ENCODE results near the gene CCL14. TPM values are rescaled to one million over a fixed set of nuclear protein-coding genes. Genes with fewer than 3 reads are reported as not detected.
A peak's percentile ranks its signal among the peaks of the same experiment; 100 is the strongest.
"Not testable (repeated sequence)": the region's sequence is repeated elsewhere in the genome, so short reads cannot be mapped to it uniquely, and the experiment has no call there.

CCL14 gene
- polyA plus RNA-seq, 4 donors, result 5.4 to 61.9 (median 6.3) TPM

- FAIRE-seq (no peak), DNase-seq (no peak)
- 86 to 92% (median 91%) methylated on average over 7 of the region's 7 CpGs for WGBS, 3 donors
Measured at GRCh38 chr17:35948092-35948491, 38.4 kb downstream of the CCL14 start.

DNA sequence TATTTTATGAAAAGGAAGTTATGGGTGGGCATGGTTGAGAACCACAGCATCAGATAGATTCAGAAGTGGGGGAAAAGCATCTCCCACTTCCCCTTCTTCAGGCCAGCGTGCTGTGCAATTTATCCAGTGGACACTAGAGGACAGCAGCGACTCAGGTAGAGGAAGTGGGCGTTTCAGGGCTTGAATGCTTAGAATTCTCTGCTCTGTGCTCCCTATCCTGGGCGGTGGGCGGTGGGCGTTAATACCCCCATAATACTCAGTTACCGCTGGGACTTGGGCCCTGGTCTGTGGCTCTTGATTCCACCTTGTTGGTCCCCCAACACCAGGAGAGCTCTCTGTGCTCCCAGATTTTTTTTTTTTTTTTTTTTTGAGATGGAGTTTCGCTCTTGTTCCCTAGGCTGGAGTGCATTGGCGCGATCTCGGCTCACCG is 39.4 kb downstream of the CCL14 start:
- no peaks in the 10 kb centered on the region for H3K36me3 ChIP-seq (ENCODE audit: control insufficient read depth in 3 of 3, insufficient read depth in 2 of 3, low read depth in 1 of 3, low read length in 3 of 3)
- H3K9me3 ChIP-seq (ENCODE audit: control insufficient read depth in 2 of 2, insufficient read depth in 1 of 2, low read depth in 1 of 2, low read length in 1 of 2), result no peaks in the 10 kb centered on the region
- H3K4me3 ChIP-seq (ENCODE audit: low read depth in 1 of 3, low read length in 3 of 3), result peak overlapping the region in 2 of 3 donors; percentile 15 to 34
- DNase-seq (peak; percentile 69 to 72), FAIRE-seq (no peak)
- 5 to 27% (median 6%) methylated on average over 12 of the region's 12 CpGs for WGBS, 3 donors
- H3K4me1 ChIP-seq (ENCODE audit: control insufficient read depth in 3 of 3, insufficient read depth in 2 of 3, low read depth in 1 of 3, low read length in 2 of 3), result peaks cover 0 to 19% (median 5%) of the 10 kb centered on the region in 3 donors
- no peak overlapping the region for H3K27ac ChIP-seq (ENCODE audit: low read depth in 1 of 3, low read length in 2 of 3)
- no peaks in the 10 kb centered on the region for H3K27me3 ChIP-seq (ENCODE audit: control insufficient read depth in 3 of 3, insufficient read depth in 3 of 3, low read length in 3 of 3)

More at GRCh38 chr17:35948092-35948491, 38.4 kb downstream of the CCL14 start:
- Histone ChIP-seq H3K27ac (ENCODE audit: low read depth in 1 of 3, low read length in 2 of 3) (no peak overlapping the region), H3K4me3 (ENCODE audit: low read depth in 1 of 3, low read length in 3 of 3) (no peak overlapping the region), H3K36me3 (ENCODE audit: control insufficient read depth in 3 of 3, insufficient read depth in 2 of 3, low read depth in 1 of 3, low read length in 3 of 3) (no peaks in the 10 kb centered on the region), H3K27me3 (ENCODE audit: control insufficient read depth in 3 of 3, insufficient read depth in 3 of 3, low read length in 3 of 3) (no peaks in the 10 kb centered on the region), H3K9me3 (ENCODE audit: control insufficient read depth in 2 of 2, insufficient read depth in 1 of 2, low read depth in 1 of 2, low read length in 1 of 2) (no peaks in the 10 kb centered on the region), H3K4me1 (ENCODE audit: control insufficient read depth in 3 of 3, insufficient read depth in 2 of 3, low read depth in 1 of 3, low read length in 2 of 3) (peaks cover 0 to 13% (median 3%) of the 10 kb centered on the region in 3 donors)

- Histone ChIP-seq H3K4me1 (ENCODE audit: control insufficient read depth in 3 of 3, insufficient read depth in 2 of 3, low read depth in 1 of 3, low read length in 2 of 3) (peaks cover 0 to 26% (median 5%) of the 10 kb centered on the region in 3 donors), H3K27me3 (ENCODE audit: control insufficient read depth in 3 of 3, insufficient read depth in 3 of 3, low read length in 3 of 3) (no peaks in the 10 kb centered on the region), H3K4me3 (ENCODE audit: low read depth in 1 of 3, low read length in 3 of 3) (no peak overlapping the region), H3K27ac (ENCODE audit: low read depth in 1 of 3, low read length in 2 of 3) (no peak overlapping the region), H3K9me3 (ENCODE audit: control insufficient read depth in 2 of 2, insufficient read depth in 1 of 2, low read depth in 1 of 2, low read length in 1 of 2) (no peaks in the 10 kb centered on the region), H3K36me3 (ENCODE audit: control insufficient read depth in 3 of 3, insufficient read depth in 2 of 3, low read depth in 1 of 3, low read length in 3 of 3) (no peaks in the 10 kb centered on the region)
- DNase-seq (no peak), FAIRE-seq (no peak)
- 81 to 85% (median 82%) methylated on average over 4 of the region's 4 CpGs for WGBS, 3 donors
Measured at GRCh38 chr17:35944151-35944550, 42.4 kb downstream of the CCL14 start.

DNA sequence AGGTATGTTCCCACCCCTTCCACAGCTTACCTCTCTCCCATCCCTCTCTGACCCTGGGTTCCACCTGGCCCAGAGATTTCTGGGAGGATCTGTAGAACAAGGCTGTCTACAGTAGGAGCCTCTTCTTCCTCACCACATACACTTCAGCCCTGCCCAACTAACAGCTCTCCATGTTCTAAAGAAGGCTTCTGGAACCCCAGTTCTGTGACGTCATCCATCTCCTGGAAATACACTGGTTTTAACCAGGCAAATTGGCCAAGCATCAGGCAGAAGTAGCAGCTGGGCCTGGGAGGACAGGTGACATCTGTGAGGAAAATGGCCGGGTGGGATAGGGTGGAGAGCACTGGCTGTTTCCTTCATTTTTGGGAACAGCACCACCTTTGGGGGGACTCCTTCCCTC is 43.0 kb downstream of the CCL14 start, which contains the start of gene LYZL6:
Gene LYZL6 (minus strand): TSS at position 177 of the 400 bp plus-strand sequence. CDS start 4,357 bp downstream, outside the sequence.
- Histone ChIP-seq H3K27ac (ENCODE audit: low read depth in 1 of 3, low read length in 2 of 3) (peak within 1 kb of the TSS in 1 of 3 donors; percentile 62), H3K4me1 (ENCODE audit: control insufficient read depth in 3 of 3, insufficient read depth in 2 of 3, low read depth in 1 of 3, low read length in 2 of 3) (peaks cover 0 to 26% (median 5%) of the 10 kb centered on the region in 3 donors), H3K27me3 (ENCODE audit: control insufficient read depth in 3 of 3, insufficient read depth in 3 of 3, low read length in 3 of 3) (no peaks in the 10 kb centered on the region), H3K36me3 (ENCODE audit: control insufficient read depth in 3 of 3, insufficient read depth in 2 of 3, low read depth in 1 of 3, low read length in 3 of 3) (no peaks in the 10 kb centered on the region), H3K4me3 (ENCODE audit: low read depth in 1 of 3, low read length in 3 of 3) (no peak within 1 kb of the TSS), H3K9me3 (ENCODE audit: control insufficient read depth in 2 of 2, insufficient read depth in 1 of 2, low read depth in 1 of 2, low read length in 1 of 2) (no peaks in the 10 kb centered on the region)
- FAIRE-seq, result no peak
- no peak for DNase-seq
- WGBS, 3 donors, result 70 to 74% (median 71%) methylated on average over 2 of the region's 2 CpGs

- Histone ChIP-seq H3K36me3 (ENCODE audit: control insufficient read depth in 3 of 3, insufficient read depth in 2 of 3, low read depth in 1 of 3, low read length in 3 of 3) (no peaks in the 10 kb centered on the region), H3K27me3 (ENCODE audit: control insufficient read depth in 3 of 3, insufficient read depth in 3 of 3, low read length in 3 of 3) (no peaks in the 10 kb centered on the region), H3K4me3 (ENCODE audit: low read depth in 1 of 3, low read length in 3 of 3) (no peak overlapping the region), H3K4me1 (ENCODE audit: control insufficient read depth in 3 of 3, insufficient read depth in 2 of 3, low read depth in 1 of 3, low read length in 2 of 3) (peaks cover 0 to 26% (median 5%) of the 10 kb centered on the region in 3 donors), H3K27ac (ENCODE audit: low read depth in 1 of 3, low read length in 2 of 3) (peak overlapping the region in 2 of 3 donors; percentile 50 to 62), H3K9me3 (ENCODE audit: control insufficient read depth in 2 of 2, insufficient read depth in 1 of 2, low read depth in 1 of 2, low read length in 1 of 2) (no peaks in the 10 kb centered on the region)
- FAIRE-seq, result no peak
- 20 to 52% (median 32%) methylated on average over 9 of the region's 9 CpGs for WGBS, 3 donors
- DNase-seq, result peak; percentile 71 to 80
Measured at GRCh38 chr17:35942588-35943186, 43.8 kb downstream of the CCL14 start.

DNA sequence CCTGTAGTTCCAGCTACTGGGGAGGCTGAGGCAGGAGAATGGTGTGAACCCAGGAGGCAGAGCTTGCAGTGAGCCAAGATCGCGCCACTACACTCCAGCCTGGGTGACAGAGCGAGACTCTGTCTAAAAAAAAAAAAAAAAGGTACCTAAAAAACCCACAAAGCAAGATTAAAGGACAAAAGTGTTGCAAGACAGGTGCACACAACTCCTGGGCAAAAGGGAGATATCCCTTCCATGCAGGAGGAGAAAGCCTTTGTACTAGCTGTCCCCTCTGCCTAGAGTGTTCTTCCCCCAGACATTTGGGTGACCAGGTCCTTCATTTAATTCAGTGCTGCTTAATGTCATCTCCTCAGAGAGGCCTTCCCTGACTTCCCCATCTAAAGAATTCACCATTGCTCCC is 48.0 kb downstream of the CCL14 start:
- FAIRE-seq; DNase-seq; H3K36me3 ChIP-seq (ENCODE audit: control insufficient read depth in 3 of 3, insufficient read depth in 2 of 3, low read depth in 1 of 3, low read length in 3 of 3); H3K4me3 ChIP-seq (ENCODE audit: low read depth in 1 of 3, low read length in 3 of 3); H3K27me3 ChIP-seq (ENCODE audit: control insufficient read depth in 3 of 3, insufficient read depth in 3 of 3, low read length in 3 of 3); H3K27ac ChIP-seq (ENCODE audit: low read depth in 1 of 3, low read length in 2 of 3); H3K9me3 ChIP-seq (ENCODE audit: control insufficient read depth in 2 of 2, insufficient read depth in 1 of 2, low read depth in 1 of 2, low read length in 1 of 2): not testable (repeated sequence)
- H3K4me1 ChIP-seq (ENCODE audit: control insufficient read depth in 3 of 3, insufficient read depth in 2 of 3, low read depth in 1 of 3, low read length in 2 of 3), result peaks cover 0 to 25% (median 5%) of the 10 kb centered on the region in 3 donors
- WGBS, 3 donors, result 95 to 100% (median 97%) methylated on average over 3 of the region's 3 CpGs

DNA sequence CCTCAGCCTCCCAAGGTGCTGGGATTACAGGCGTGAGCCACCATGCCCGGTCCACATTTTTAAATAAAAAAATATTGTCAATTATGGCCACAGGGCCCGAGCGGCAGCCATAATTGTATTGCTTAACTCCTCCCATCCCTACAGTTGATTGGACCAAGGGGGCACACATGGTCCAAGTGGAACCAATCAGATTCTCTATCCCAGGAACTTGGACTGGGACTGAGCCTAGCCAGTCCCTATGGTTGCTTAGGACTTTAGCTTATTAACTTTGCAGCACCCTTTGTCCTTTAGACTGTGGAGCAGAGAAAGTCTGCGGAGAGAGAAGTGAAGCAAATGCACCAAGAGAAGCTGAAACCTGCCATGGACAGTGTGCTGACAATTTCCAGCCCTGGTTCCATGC is 50.5 kb downstream of the CCL14 start:
- peak; percentile 38 to 66 for DNase-seq
- no peak for FAIRE-seq

GRCh38 chr17:35934760-35935159 is 51.8 kb downstream of the CCL14 start:
- no peaks in the 10 kb centered on the region for H3K27me3 ChIP-seq (ENCODE audit: control insufficient read depth in 3 of 3, insufficient read depth in 3 of 3, low read length in 3 of 3)
- WGBS, 3 donors, result 84 to 87% (median 85%) methylated on average over 10 of the region's 10 CpGs
- peaks cover 0 to 13% (median 4%) of the 10 kb centered on the region in 3 donors for H3K4me1 ChIP-seq (ENCODE audit: control insufficient read depth in 3 of 3, insufficient read depth in 2 of 3, low read depth in 1 of 3, low read length in 2 of 3)
- no peaks in the 10 kb centered on the region for H3K9me3 ChIP-seq (ENCODE audit: control insufficient read depth in 2 of 2, insufficient read depth in 1 of 2, low read depth in 1 of 2, low read length in 1 of 2)
- DNase-seq (no peak), FAIRE-seq (no peak)
- H3K36me3 ChIP-seq (ENCODE audit: control insufficient read depth in 3 of 3, insufficient read depth in 2 of 3, low read depth in 1 of 3, low read length in 3 of 3), result no peaks in the 10 kb centered on the region
- H3K4me3 ChIP-seq (ENCODE audit: low read depth in 1 of 3, low read length in 3 of 3), result no peak overlapping the region
- no peak overlapping the region for H3K27ac ChIP-seq (ENCODE audit: low read depth in 1 of 3, low read length in 2 of 3)

More for the DNA sequence above, 50.5 kb downstream of the CCL14 start:
- peak overlapping the region in 1 of 3 donors; percentile 49 for H3K27ac ChIP-seq (ENCODE audit: low read depth in 1 of 3, low read length in 2 of 3)
- WGBS, 3 donors, result 86 to 91% (median 86%) methylated on average over 5 of the region's 5 CpGs
- H3K36me3 ChIP-seq (ENCODE audit: control insufficient read depth in 3 of 3, insufficient read depth in 2 of 3, low read depth in 1 of 3, low read length in 3 of 3), result no peaks in the 10 kb centered on the region
- no peaks in the 10 kb centered on the region for H3K9me3 ChIP-seq (ENCODE audit: control insufficient read depth in 2 of 2, insufficient read depth in 1 of 2, low read depth in 1 of 2, low read length in 1 of 2)
- no peak overlapping the region for H3K4me3 ChIP-seq (ENCODE audit: low read depth in 1 of 3, low read length in 3 of 3)
- H3K4me1 ChIP-seq (ENCODE audit: control insufficient read depth in 3 of 3, insufficient read depth in 2 of 3, low read depth in 1 of 3, low read length in 2 of 3), result peaks cover 0 to 9% (median 0%) of the 10 kb centered on the region in 3 donors
- no peaks in the 10 kb centered on the region for H3K27me3 ChIP-seq (ENCODE audit: control insufficient read depth in 3 of 3, insufficient read depth in 3 of 3, low read length in 3 of 3)

Measured in small intestine (tissue), 7 donors.